Measurements from ENCODE around the gene SOCS1. TPM values are rescaled to one million over a fixed set of nuclear protein-coding genes. Genes with fewer than 3 reads are reported as not detected.
A peak's percentile ranks its signal among the peaks of the same experiment; 100 is the strongest.

Gene SOCS1
- total RNA-seq, 1 donor from 2014 or later, result 161 TPM

- H3K36me3 Mint-ChIP-seq (ENCODE audit: low read depth), result peaks cover 47% of the 10 kb centered on the region
- peaks cover 42% of the 10 kb centered on the region for H3K4me1 Mint-ChIP-seq (ENCODE audit: low read depth)
- peak; percentile 55 for DNase-seq (ENCODE audit: low spot score)
- intact Hi-C loops (cut with micrococcal nuclease), result loop anchor here (1.0 to 10.0 kb wide), 8 partner anchors 28 to 661 kb away; partner anchors contain the start of genes CIITA, GSPT1 and NUBP1
- no peaks in the 10 kb centered on the region for H3K27me3 Mint-ChIP-seq (ENCODE audit: insufficient read depth)
- peak overlapping the region; percentile 90 for H3K27ac Mint-ChIP-seq
- peak overlapping the region; percentile 99 for H3K4me3 Mint-ChIP-seq
- no peaks in the 10 kb centered on the region for H3K9me3 Mint-ChIP-seq
Measured at GRCh38 chr16:11253009-11253994, 2.7 kb downstream of the SOCS1 start.

GRCh38 chr16:11252482-11252931 lies 3.5 kb downstream of the SOCS1 start:
- no peaks in the 10 kb centered on the region for H3K27me3 Mint-ChIP-seq (ENCODE audit: insufficient read depth)
- peaks cover 35% of the 10 kb centered on the region for H3K4me1 Mint-ChIP-seq (ENCODE audit: low read depth)
- DNase-seq (ENCODE audit: low spot score), result no peak
- intact Hi-C loops (cut with micrococcal nuclease), result loop anchor here (1.0 to 10.0 kb wide), 7 partner anchors 19 to 662 kb away; partner anchors contain the start of genes CIITA, GSPT1 and NUBP1
- no peaks in the 10 kb centered on the region for H3K9me3 Mint-ChIP-seq
- peak overlapping the region; percentile 99 for H3K4me3 Mint-ChIP-seq
- peak overlapping the region; percentile 90 for H3K27ac Mint-ChIP-seq
- H3K36me3 Mint-ChIP-seq (ENCODE audit: low read depth), result peaks cover 53% of the 10 kb centered on the region

GRCh38 chr16:11251525-11252481 lies 4.2 kb downstream of the SOCS1 start:
- peak; percentile 76 for DNase-seq (ENCODE audit: low spot score)
- intact Hi-C loops (cut with micrococcal nuclease), result loop anchor here (1.0 to 10.0 kb wide), 7 partner anchors 19 to 663 kb away; partner anchors contain the start of genes CIITA, GSPT1 and NUBP1
- H3K9me3 Mint-ChIP-seq, result no peaks in the 10 kb centered on the region
- peak overlapping the region; percentile 90 for H3K27ac Mint-ChIP-seq
- H3K4me1 Mint-ChIP-seq (ENCODE audit: low read depth), result peaks cover 32% of the 10 kb centered on the region
- H3K27me3 Mint-ChIP-seq (ENCODE audit: insufficient read depth), result no peaks in the 10 kb centered on the region
- peaks cover 53% of the 10 kb centered on the region for H3K36me3 Mint-ChIP-seq (ENCODE audit: low read depth)
- H3K4me3 Mint-ChIP-seq, result peak overlapping the region; percentile 99

- Mint-ChIP-seq H3K4me1 (ENCODE audit: low read depth) (peaks cover 37% of the 10 kb centered on the region), H3K27me3 (ENCODE audit: insufficient read depth) (no peaks in the 10 kb centered on the region), H3K27ac (peak overlapping the region; percentile 90), H3K4me3 (peak overlapping the region; percentile 99), H3K36me3 (ENCODE audit: low read depth) (peaks cover 53% of the 10 kb centered on the region), H3K9me3 (no peaks in the 10 kb centered on the region)
- DNase-seq (ENCODE audit: low spot score), result no peak
- intact Hi-C loops (cut with micrococcal nuclease), result loop anchor here (10.0 kb wide), 4 partner anchors 376 to 664 kb away; partner anchors contain the start of genes CIITA, GSPT1 and NUBP1
Measured at GRCh38 chr16:11250786-11251524, 5.0 kb downstream of the SOCS1 start.

- intact Hi-C loops (cut with micrococcal nuclease), result loop anchor here (10.0 kb wide), 4 partner anchors 375 to 665 kb away; partner anchors contain the start of genes CIITA, GSPT1 and NUBP1
- Mint-ChIP-seq H3K9me3 (no peaks in the 10 kb centered on the region), H3K27me3 (ENCODE audit: insufficient read depth) (no peaks in the 10 kb centered on the region), H3K4me3 (peak overlapping the region; percentile 13), H3K27ac (peak overlapping the region; percentile 9), H3K4me1 (ENCODE audit: low read depth) (peaks cover 44% of the 10 kb centered on the region), H3K36me3 (ENCODE audit: low read depth) (peaks cover 53% of the 10 kb centered on the region)
- no peak for DNase-seq (ENCODE audit: low spot score)
Measured at GRCh38 chr16:11250091-11250785, 5.8 kb downstream of the SOCS1 start.

- Mint-ChIP-seq H3K4me1 (ENCODE audit: low read depth) (peaks cover 50% of the 10 kb centered on the region), H3K27me3 (ENCODE audit: insufficient read depth) (no peaks in the 10 kb centered on the region), H3K36me3 (ENCODE audit: low read depth) (peaks cover 51% of the 10 kb centered on the region), H3K4me3 (no peak overlapping the region), H3K27ac (peak overlapping the region; percentile 63), H3K9me3 (no peaks in the 10 kb centered on the region)
- no peak for DNase-seq (ENCODE audit: low spot score)
- intact Hi-C loops (cut with micrococcal nuclease), result loop anchor here (10.0 kb wide), 4 partner anchors 375 to 665 kb away; partner anchors contain the start of genes CIITA, GSPT1 and NUBP1
Measured at GRCh38 chr16:11249233-11250061, 6.6 kb downstream of the SOCS1 start.

GRCh38 chr16:11248133-11248532 lies 7.9 kb downstream of the SOCS1 start:
- no peak for DNase-seq (ENCODE audit: low spot score)
- Mint-ChIP-seq H3K27me3 (ENCODE audit: insufficient read depth) (no peaks in the 10 kb centered on the region), H3K9me3 (no peaks in the 10 kb centered on the region), H3K4me3 (no peak overlapping the region), H3K27ac (no peak overlapping the region), H3K4me1 (ENCODE audit: low read depth) (peaks cover 50% of the 10 kb centered on the region), H3K36me3 (ENCODE audit: low read depth) (peaks cover 39% of the 10 kb centered on the region)
- intact Hi-C loops (cut with micrococcal nuclease), result no loop called here

- peaks cover 34% of the 10 kb centered on the region for H3K4me1 Mint-ChIP-seq (ENCODE audit: low read depth)
Measured at GRCh38 chr16:11245988-11246387, 10.0 kb downstream of the SOCS1 start.

GRCh38 chr16:11245222-11245737 lies 10.7 kb downstream of the SOCS1 start:
- Mint-ChIP-seq H3K4me3 (no peak overlapping the region), H3K9me3 (no peaks in the 10 kb centered on the region), H3K27ac (peak overlapping the region; percentile 53), H3K27me3 (ENCODE audit: insufficient read depth) (no peaks in the 10 kb centered on the region), H3K36me3 (ENCODE audit: low read depth) (peaks cover 18% of the 10 kb centered on the region), H3K4me1 (ENCODE audit: low read depth) (peaks cover 29% of the 10 kb centered on the region)
- intact Hi-C loops (cut with micrococcal nuclease), result no loop called here
- no peak for DNase-seq (ENCODE audit: low spot score)

More at GRCh38 chr16:11245988-11246387, 10.0 kb downstream of the SOCS1 start:
- H3K27ac Mint-ChIP-seq, result peak overlapping the region; percentile 54
- H3K27me3 Mint-ChIP-seq (ENCODE audit: insufficient read depth), result no peaks in the 10 kb centered on the region
- DNase-seq (ENCODE audit: low spot score), result no peak
- no peak overlapping the region for H3K4me3 Mint-ChIP-seq
- H3K9me3 Mint-ChIP-seq, result no peaks in the 10 kb centered on the region
- intact Hi-C loops (cut with micrococcal nuclease), result no loop called here
- H3K36me3 Mint-ChIP-seq (ENCODE audit: low read depth), result peaks cover 23% of the 10 kb centered on the region

- Mint-ChIP-seq H3K27me3 (ENCODE audit: insufficient read depth) (no peaks in the 10 kb centered on the region), H3K4me3 (no peak overlapping the region), H3K36me3 (ENCODE audit: low read depth) (peaks cover 3% of the 10 kb centered on the region), H3K27ac (no peak overlapping the region), H3K9me3 (no peaks in the 10 kb centered on the region), H3K4me1 (ENCODE audit: low read depth) (peaks cover 33% of the 10 kb centered on the region)
- intact Hi-C loops (cut with micrococcal nuclease), result no loop called here
- no peak for DNase-seq (ENCODE audit: low spot score)
Measured at GRCh38 chr16:11242658-11243057, 13.3 kb downstream of the SOCS1 start.

Data from activated T-helper 1 cell treated with anti-CD3 and anti-CD28 coated beads, Interleukin-12 subunit alpha, Interleukin-12 subunit beta, Interleukin-2, Interleukin-4 antibody, amounts not matched to agents 30 ng/mL and 10 ng/mL and 1 ng/mL, durations not matched to agents 14 hours and 24 hours and 36 hours (primary cell).